Ishikawa (cell line): ENCODE results near the gene PPP2CA.

ENCODE experiments used
- CEBPB ChIP-seq: IDR thresholded peaks from 2 replicates; pipeline ENCODE4 v1.6.1; 2012
- CREB1 ChIP-seq: IDR thresholded peaks from 2 replicates; pipeline ENCODE4 v1.6.1; 2012; ENCODE audit warnings: low read depth
- EGR1 ChIP-seq: IDR thresholded peaks from 2 replicates; pipeline ENCODE4 v1.6.1; 2012
- EP300 ChIP-seq: IDR thresholded peaks from 2 replicates; pipeline ENCODE4 v1.6.1; 2012; ENCODE audit warnings: borderline replicate concordance
- FOXM1 ChIP-seq: IDR thresholded peaks from 2 replicates; pipeline ENCODE4 v1.6.1; 2012; ENCODE audit warnings: low read depth, borderline replicate concordance
- NFIC ChIP-seq: IDR thresholded peaks from 2 replicates; pipeline ENCODE4 v1.6.1; 2012
- RAD21 ChIP-seq: IDR thresholded peaks from 2 replicates; pipeline ENCODE4 v1.6.1; 2012; ENCODE audit warnings: low read depth
- TAF1 ChIP-seq: IDR thresholded peaks from 2 replicates; pipeline ENCODE4 v1.6.1; 2012; ENCODE audit warnings: low read depth, mild to moderate bottlenecking
- TCF12 ChIP-seq: IDR thresholded peaks from 2 replicates; pipeline ENCODE4 v1.6.1; 2012; ENCODE audit warnings: low read depth
- TEAD4 ChIP-seq: IDR thresholded peaks from 2 replicates; pipeline ENCODE4 v1.6.1; 2012
- YY1 ChIP-seq: IDR thresholded peaks from 2 replicates; pipeline ENCODE4 v1.6.1; 2012; ENCODE audit warnings: low read depth
- ZBTB7A ChIP-seq: IDR thresholded peaks from 2 replicates; pipeline ENCODE4 v1.6.1; 2012; ENCODE audit warnings: low read depth
- TF ChIP-seq, protein P1 (sequence below): IDR thresholded peaks from 2 replicates; pipeline ENCODE4 v1.6.1; 2012
- TF ChIP-seq, protein P2 (sequence below): IDR thresholded peaks from 2 replicates; pipeline ENCODE4 v1.6.1; 2012
- TF ChIP-seq, protein P3 (sequence below): IDR thresholded peaks from 2 replicates; pipeline ENCODE4 v1.6.1; 2012; ENCODE audit warnings: low read depth, mild to moderate bottlenecking

The PPP2CA gene

DNA sequence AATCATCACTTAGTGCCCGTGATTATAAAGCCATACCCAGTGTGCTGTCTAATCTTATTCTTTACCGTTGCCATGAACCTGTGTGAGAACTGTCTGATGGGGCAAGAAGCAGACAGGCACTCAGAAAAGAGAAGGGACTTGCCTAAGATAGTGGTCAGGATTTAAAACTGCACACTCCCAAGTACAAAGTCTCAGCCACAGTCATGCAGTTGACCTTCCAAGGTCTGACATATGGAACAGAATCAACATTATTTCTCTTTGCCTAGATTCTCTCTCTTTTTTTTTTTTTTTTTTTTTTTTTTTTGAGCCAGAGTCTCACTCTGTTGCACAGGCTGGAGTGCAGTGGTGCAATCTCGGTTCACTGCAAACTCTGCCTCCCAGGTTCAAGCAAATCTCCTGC is 1.9 kb upstream of the PPP2CA start:
- TF ChIP-seq RAD21 (no peak), TCF12 (no peak), EP300 (no peak), TEAD4 (no peak), YY1 (no peak), CEBPB (no peak), NFIC (no peak)
- TF ChIP-seq, protein P1, sequence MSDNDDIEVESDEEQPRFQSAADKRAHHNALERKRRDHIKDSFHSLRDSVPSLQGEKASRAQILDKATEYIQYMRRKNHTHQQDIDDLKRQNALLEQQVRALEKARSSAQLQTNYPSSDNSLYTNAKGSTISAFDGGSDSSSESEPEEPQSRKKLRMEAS, result no peak
- TF ChIP-seq, protein P2, sequence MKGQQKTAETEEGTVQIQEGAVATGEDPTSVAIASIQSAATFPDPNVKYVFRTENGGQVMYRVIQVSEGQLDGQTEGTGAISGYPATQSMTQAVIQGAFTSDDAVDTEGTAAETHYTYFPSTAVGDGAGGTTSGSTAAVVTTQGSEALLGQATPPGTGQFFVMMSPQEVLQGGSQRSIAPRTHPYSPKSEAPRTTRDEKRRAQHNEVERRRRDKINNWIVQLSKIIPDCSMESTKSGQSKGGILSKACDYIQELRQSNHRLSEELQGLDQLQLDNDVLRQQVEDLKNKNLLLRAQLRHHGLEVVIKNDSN, result no peak
- TF ChIP-seq, protein P3, sequence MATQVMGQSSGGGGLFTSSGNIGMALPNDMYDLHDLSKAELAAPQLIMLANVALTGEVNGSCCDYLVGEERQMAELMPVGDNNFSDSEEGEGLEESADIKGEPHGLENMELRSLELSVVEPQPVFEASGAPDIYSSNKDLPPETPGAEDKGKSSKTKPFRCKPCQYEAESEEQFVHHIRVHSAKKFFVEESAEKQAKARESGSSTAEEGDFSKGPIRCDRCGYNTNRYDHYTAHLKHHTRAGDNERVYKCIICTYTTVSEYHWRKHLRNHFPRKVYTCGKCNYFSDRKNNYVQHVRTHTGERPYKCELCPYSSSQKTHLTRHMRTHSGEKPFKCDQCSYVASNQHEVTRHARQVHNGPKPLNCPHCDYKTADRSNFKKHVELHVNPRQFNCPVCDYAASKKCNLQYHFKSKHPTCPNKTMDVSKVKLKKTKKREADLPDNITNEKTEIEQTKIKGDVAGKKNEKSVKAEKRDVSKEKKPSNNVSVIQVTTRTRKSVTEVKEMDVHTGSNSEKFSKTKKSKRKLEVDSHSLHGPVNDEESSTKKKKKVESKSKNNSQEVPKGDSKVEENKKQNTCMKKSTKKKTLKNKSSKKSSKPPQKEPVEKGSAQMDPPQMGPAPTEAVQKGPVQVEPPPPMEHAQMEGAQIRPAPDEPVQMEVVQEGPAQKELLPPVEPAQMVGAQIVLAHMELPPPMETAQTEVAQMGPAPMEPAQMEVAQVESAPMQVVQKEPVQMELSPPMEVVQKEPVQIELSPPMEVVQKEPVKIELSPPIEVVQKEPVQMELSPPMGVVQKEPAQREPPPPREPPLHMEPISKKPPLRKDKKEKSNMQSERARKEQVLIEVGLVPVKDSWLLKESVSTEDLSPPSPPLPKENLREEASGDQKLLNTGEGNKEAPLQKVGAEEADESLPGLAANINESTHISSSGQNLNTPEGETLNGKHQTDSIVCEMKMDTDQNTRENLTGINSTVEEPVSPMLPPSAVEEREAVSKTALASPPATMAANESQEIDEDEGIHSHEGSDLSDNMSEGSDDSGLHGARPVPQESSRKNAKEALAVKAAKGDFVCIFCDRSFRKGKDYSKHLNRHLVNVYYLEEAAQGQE, result no peak

DNA sequence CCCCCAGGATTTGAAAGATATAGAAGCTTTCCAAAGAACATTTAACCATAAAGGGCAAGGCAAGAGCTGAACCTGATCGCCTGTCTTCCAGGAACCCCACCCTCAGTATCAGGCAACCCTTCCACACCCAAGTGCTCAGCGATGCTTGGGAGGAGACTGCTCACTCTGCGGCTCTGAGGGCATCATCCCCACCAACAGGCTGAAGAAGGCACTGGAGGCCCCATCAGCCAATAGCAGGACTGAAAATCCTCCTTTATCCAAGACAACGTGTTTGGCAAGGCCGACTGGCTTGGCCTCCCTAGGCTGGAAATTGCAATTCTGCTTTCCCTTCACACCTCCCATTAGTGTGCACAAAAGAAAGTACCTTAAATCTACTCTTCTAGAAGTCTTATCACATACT is 1.4 kb upstream of the PPP2CA start:
- TF ChIP-seq NFIC, result no peak

DNA sequence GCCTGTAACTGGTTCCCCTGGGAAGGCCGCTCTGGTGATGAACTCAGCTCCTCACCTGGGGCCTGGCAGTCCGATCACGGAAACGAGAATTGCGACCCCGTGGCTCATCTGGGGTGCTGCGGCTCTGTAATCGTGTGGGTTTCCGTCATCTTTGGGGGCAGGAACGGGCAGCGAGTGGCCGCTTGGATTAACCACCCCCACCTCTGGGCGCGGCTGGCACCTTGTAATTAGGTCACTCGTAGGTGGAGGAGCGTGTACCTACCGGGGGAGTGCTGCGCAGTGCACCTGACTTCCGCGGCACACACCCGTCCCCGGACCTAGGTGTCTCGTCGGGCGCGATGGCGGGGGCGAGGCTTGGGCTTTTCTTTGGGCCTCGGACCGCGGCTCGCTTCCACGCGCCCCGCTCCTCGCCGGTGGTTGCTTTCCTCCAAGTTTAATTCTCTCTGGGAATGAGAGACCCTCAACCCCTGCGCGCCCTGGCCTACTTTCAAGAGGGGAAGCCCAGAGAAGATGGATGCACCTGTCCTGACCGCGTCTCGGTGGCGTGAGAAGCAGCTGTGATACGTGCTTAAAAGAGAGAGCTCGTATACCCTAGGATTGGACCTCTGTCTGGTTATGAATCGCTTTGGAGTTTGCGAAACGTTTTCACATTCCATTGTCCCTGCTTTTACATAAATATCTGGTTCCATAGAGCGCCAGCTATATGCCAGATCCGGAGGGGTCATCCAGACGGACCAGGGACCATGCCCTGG is 744 bp upstream of the PPP2CA start:
- no peak; the same call in none of the 2 replicates for TF ChIP-seq TAF1
- 0 out of 2 replicates have a peak, but pooled peaks have one; percentile 68 for TF ChIP-seq ZBTB7A
- 0 out of 2 replicates have a peak, but pooled peaks have one; percentile 17 for TF ChIP-seq TCF12
- TF ChIP-seq, protein P1, result peak; percentile 75; the same call in 1 of the 2 replicates
- TF ChIP-seq FOXM1, result no peak
- TF ChIP-seq TEAD4, result 0 out of 2 replicates have a peak, but pooled peaks have one; percentile 4
- TF ChIP-seq, protein P2, result peak; percentile 62; the same call in 1 of the 2 replicates
- TF ChIP-seq EGR1, result peak; percentile 65; the same call in 1 of the 2 replicates
- TF ChIP-seq CEBPB, result 0 out of 2 replicates have a peak, but pooled peaks have one; percentile 5
- peak; percentile 28; the same call in 1 of the 2 replicates for TF ChIP-seq EP300
- TF ChIP-seq YY1, result 0 out of 2 replicates have a peak, but pooled peaks have one; percentile 48
- TF ChIP-seq RAD21, result no peak
- TF ChIP-seq, protein P3, result no peak
- TF ChIP-seq NFIC, result no peak
- no peak for TF ChIP-seq CREB1

DNA sequence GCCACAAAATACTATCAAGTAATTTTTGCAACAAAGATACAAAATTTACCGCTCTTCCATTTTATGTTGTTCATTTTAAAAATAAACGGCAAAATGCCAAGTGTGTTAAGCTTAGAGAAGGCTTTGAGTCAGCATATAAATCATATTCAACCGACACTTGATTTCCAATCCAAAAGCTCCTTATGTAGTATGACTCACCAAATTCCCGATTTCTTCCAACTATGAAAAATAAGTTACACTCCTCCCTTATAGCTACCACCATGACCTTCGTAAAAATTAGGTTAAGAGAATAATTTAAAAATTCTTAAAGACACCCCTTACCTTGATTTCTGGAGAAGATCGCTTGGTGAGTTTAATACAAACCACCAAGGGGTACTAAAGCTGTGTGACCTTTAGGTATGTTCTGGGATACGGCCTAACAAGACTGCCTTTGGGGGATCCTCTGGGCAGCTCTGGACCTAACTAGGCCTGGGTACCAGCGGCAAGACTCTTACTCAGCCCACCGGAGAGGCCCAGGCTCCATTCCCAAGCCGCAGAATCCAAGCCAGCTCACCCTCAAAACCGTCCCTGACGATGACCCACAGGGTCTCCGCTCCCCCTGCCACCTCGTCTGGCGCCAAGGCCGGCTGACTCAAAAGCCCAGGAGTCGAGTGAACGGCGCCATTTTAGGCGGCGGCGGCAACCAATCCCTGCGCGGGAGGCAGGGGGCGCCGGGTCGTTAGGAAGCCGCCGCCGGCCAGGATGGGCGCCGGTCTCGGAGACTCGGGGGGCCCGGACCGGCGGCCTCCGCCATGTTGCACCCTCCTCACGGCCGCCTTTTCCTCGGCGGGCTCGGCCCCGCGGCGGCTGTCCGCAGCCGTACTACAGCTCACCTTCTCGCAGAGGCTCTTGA is 739 bp downstream of the PPP2CA start:
- TF ChIP-seq YY1 (peak; percentile 85), CEBPB (no peak), ZBTB7A (peak; percentile 87), TCF12 (no peak)

DNA sequence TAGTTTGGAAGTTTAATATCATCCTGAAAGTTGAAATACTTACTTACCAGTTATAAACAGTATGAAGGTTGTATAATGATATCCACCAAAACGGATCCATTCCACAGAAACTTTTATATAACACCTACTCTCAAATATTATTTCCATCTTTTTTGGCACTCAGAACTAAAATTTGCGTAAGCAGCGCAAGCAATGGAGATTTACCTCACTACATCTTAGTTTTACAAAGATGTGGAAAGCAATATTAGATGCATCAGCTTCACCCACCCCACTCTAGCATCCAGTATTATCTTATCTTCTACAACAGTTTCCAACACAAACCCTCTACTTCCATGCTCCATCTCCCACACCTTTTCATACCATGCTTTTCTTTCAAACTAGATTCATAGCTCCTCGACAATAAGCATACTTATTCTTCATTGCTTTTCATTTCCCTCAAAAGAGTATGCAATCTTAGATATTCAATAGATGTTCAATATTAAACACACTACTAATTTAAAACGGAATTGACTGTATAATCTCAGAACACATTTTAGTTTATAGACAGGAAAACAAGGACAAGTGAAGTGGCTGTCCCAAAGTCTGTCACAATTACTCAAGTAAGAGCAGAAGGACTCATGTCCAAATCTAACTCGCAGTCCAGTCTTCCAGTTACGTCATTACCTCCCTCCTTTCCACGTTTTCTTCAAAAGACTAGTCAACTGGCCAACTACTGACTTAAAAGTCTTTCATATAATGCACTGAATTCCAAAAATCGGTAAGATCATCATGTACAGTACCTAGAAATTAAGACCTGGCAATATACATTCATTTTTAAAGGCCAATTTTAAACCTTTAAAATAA is 2.2 kb downstream of the PPP2CA start:
- TF ChIP-seq RAD21, result no peak
- TF ChIP-seq, protein P2, result no peak
- no peak for TF ChIP-seq FOXM1
- TF ChIP-seq EP300, result no peak
- TF ChIP-seq TAF1, result no peak
- TF ChIP-seq TCF12, result no peak
